Psoas muscle (tissue), 8 donors: Measurements from ENCODE around the gene ZNF335. TPM values are rescaled to one million over a fixed set of nuclear protein-coding genes. Genes with fewer than 3 reads are reported as not detected.

Source experiments
- ATAC-seq, 4 donors: fragments of 200-7000 bp; cut with Tn5 transposase; one replicate each; pipeline ENCODE4 v1.9.1; 2020; ENCODE audit warnings: moderate library complexity in 3 of 4, mild to moderate bottlenecking in 2 of 4
- DNase-seq, 2 donors: peaks; one replicate each; pipeline ENCODE4 v3.0.0-alpha.2; 2020
- H3K27ac ChIP-seq: fragments of 200-600 bp; one replicate; pipeline ENCODE4 v1.8.0; 2022
- H3K27me3 ChIP-seq, 3 donors: fragments of 200-600 bp in 1 of 3; one replicate each; pipeline versions ENCODE4 v1.6.1 to v1.8.0; 2013 to 2022; ENCODE audit warnings: low read length in 2 of 3, mild to moderate bottlenecking in 2 of 3, moderate library complexity in 1 of 3; ENCODE audit not compliant: insufficient read depth in 3 of 3
- H3K36me3 ChIP-seq, 2 donors: fragments of 200-600 bp in 1 of 2; one replicate each; pipeline versions ENCODE4 v1.6.1 to v1.8.0; 2013 to 2022; ENCODE audit warnings: low read depth in 1 of 2, mild to moderate bottlenecking in 1 of 2, moderate library complexity in 1 of 2; ENCODE audit not compliant: insufficient read depth in 1 of 2
- H3K4me1 ChIP-seq: fragments of 200-600 bp; one replicate; pipeline ENCODE4 v1.8.0; 2022
- H3K4me3 ChIP-seq: fragments of 200-600 bp; one replicate; pipeline ENCODE4 v1.8.0; 2022; ENCODE audit warnings: mild to moderate bottlenecking
- H3K9me3 ChIP-seq: fragments of 200-600 bp; one replicate; pipeline ENCODE4 v1.8.0; 2022
- CTCF ChIP-seq: fragments of 200-600 bp; IDR thresholded peaks from one replicate; pipeline ENCODE4 v1.8.0; 2022; ENCODE audit warnings: antibody characterized with exemption
- WGBS, 3 donors: extraction: QIAGEN DNeasy Blood & Tissue Kit; methylation state at CpG; one replicate each; pipeline versions ENCODE4 v1.1.6 to v1.1.7; 2013; 5-methylcytosine and 5-hydroxymethylcytosine counted together
- intact Hi-C, 2 donors: fragments of 100-400 bp; cut with DNase I; formaldehyde crosslinking; loops; one replicate each; pipeline versions ENCODE4 v1.11.0 to v1.14.2; 2022
- polyA plus RNA-seq, 3 donors: library from polyadenylated mRNA; stranded (reverse); fragments of 200-250 nt; gene quantifications; one replicate each; pipeline ENCODE4 v1.2.3, GENCODE V29; 2013
- total RNA-seq, 4 donors: library from RNA; stranded (reverse); fragmentation: NEBNext Ultra II Directional in 2 of 4; extraction: Animal tissue kit (Norgen Biotek cat#: 25700) in 2 of 4; gene quantifications; one replicate each; pipeline versions ENCODE4 v1.2.1 to v1.2.4, GENCODE V29; 2021 to 2023
- donor health status: healthy with polysubstance abuse.
- donor health status: DM: no; HTN: no; CAD: no; lungs with moderate emphysema.
- donor health status: Bipolar disorder and iron deficiency.
- donor health status: healthy.
- donor health status: DM: yes; HTN: yes; CAD: no.
- donor health status: DM: no; HTN: no; CAD: no.
- donor health status: DM: no; HTN: no; CAD: no.
- donor health status: DM: yes; HTN: yes; CAD: no.

ZNF335 gene
- total and polyA plus RNA-seq, 7 donors, result 6.9 to 11.5 (median 10.2) TPM

DNA sequence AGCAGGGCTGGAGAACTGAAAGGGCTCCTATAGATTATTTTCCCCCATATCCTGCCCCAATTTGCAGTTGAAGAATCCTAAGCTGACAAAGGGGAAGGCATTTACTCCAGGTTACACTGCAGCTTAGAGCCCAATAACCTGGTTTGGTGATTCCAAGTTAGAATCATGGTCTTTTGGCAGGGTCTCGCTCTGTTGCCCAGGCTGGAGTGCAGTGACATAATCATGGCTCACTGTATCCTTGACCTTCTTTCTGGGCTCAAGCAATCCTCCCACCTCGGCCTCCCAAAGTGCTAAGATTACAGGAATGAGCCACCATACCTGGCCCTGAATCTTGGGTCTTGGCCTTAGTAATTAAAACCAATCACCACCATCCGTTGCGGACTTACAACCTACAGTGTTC lies 35.7 kb upstream of the ZNF335 start:
- intact Hi-C loops, result no loop called here
- no peak for ATAC-seq
- H3K27ac ChIP-seq, result no peak overlapping the region
- H3K4me3 ChIP-seq, result no peak overlapping the region
- H3K36me3 ChIP-seq, result no peaks in the 10 kb centered on the region
- no peak for TF ChIP-seq CTCF
- peaks cover 6% of the 10 kb centered on the region for H3K4me1 ChIP-seq
- 62 to 70% (median 67%) methylated on average over 4 of the region's 4 CpGs for WGBS, 3 donors
- H3K9me3 ChIP-seq, result no peaks in the 10 kb centered on the region
- no peak for DNase-seq
- peaks cover 0 to 72% (median 32%) of the 10 kb centered on the region in 3 donors for H3K27me3 ChIP-seq

- no peak for DNase-seq
- WGBS, 3 donors, result 81 to 93% (median 82%) methylated on average over 11 of the region's 11 CpGs
- intact Hi-C loops, result no loop called here
These were observed 35.0 kb upstream of the ZNF335 start for GRCh38 chr20:46006964-46007363.

GRCh38 chr20:46006022-46006705 lies 34.2 kb upstream of the ZNF335 start:
- 64 to 79% (median 68%) methylated on average over 6 of the region's 6 CpGs for WGBS, 3 donors
- intact Hi-C loops, result no loop called here
- ATAC-seq, result no peak

More at GRCh38 chr20:46006964-46007363, 35.0 kb upstream of the ZNF335 start:
- Histone ChIP-seq H3K36me3 (no peaks in the 10 kb centered on the region), H3K4me1 (peaks cover 6% of the 10 kb centered on the region), H3K27ac (no peak overlapping the region), H3K4me3 (no peak overlapping the region), H3K27me3 (peaks cover 0 to 67% (median 27%) of the 10 kb centered on the region in 3 donors), H3K9me3 (no peaks in the 10 kb centered on the region)
- no peak for ATAC-seq
- no peak for TF ChIP-seq CTCF

GRCh38 chr20:46004889-46005473 lies 33.0 kb upstream of the ZNF335 start:
- intact Hi-C loops, result no loop called here
- WGBS, 3 donors, result 17 to 30% (median 21%) methylated on average over 3 of the region's 3 CpGs

More at GRCh38 chr20:46006022-46006705, 34.2 kb upstream of the ZNF335 start:
- H3K4me3 ChIP-seq, result no peak overlapping the region
- no peak for TF ChIP-seq CTCF
- no peaks in the 10 kb centered on the region for H3K36me3 ChIP-seq
- H3K4me1 ChIP-seq, result peaks cover 6% of the 10 kb centered on the region
- H3K27me3 ChIP-seq, result peaks cover 0 to 59% (median 22%) of the 10 kb centered on the region in 3 donors
- DNase-seq, result no peak
- H3K9me3 ChIP-seq, result no peaks in the 10 kb centered on the region
- no peak overlapping the region for H3K27ac ChIP-seq

More at GRCh38 chr20:46004889-46005473, 33.0 kb upstream of the ZNF335 start:
- Histone ChIP-seq H3K27ac (no peak overlapping the region), H3K36me3 (no peaks in the 10 kb centered on the region), H3K4me3 (no peak overlapping the region), H3K4me1 (no peaks in the 10 kb centered on the region), H3K9me3 (no peaks in the 10 kb centered on the region), H3K27me3 (peaks cover 0 to 50% (median 13%) of the 10 kb centered on the region in 3 donors)
- ATAC-seq (peak in 2 of 4 donors; percentile 32 to 38), DNase-seq (no peak)
- no peak for TF ChIP-seq CTCF
